ENCODE results near the gene RAF1. TPM values are rescaled to one million over a fixed set of nuclear protein-coding genes. Genes with fewer than 3 reads are reported as not detected.
A peak's percentile ranks its signal among the peaks of the same experiment; 100 is the strongest.
"Not testable (repeated sequence)": the region's sequence is repeated elsewhere in the genome, so short reads cannot be mapped to it uniquely, and the experiment has no call there.

Gene RAF1
- total RNA-seq, 1 donor from 2014 or later: 103 TPM

DNA sequence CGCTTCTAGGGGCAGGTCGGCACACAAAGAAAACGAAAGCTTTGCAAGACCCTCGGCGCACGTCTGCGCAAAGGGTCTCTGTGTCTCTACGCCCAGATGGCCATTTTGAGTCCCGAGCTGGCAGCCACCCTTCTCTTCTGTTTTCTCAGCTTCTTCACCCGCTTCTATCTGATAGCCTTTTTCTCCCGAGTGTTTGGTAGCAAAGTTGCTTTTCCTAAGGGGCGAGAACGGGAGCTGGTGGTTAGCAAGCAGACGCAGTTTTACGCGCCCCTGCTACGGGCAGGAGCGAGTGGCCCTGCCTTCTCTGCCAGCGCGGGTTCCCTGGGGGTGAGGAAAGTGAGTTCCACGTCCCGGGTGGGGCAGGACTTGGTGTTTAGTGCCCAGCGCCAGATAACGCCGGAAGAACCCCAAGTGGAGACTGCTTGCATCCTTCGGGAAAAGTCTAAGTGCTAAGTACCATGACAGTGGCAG is 110.0 kb downstream of the RAF1 start:
- Mint-ChIP-seq H3K4me3 (peak overlapping the region; percentile 82), H3K27ac (no peak overlapping the region), H3K27me3 (peaks cover 15% of the 10 kb centered on the region), H3K36me3 (ENCODE audit: low read depth) (peaks cover 5% of the 10 kb centered on the region), H3K4me1 (peaks cover 35% of the 10 kb centered on the region), H3K9me3 (no peaks in the 10 kb centered on the region)
- ChIA-PET POLR2A (no interaction called here), CTCF (interaction anchor here (1.0 kb wide), 1 partner anchor 166 kb away, joined by 4 read pairs; no protein-coding TSS in a partner anchor)
- TF ChIP-seq, protein P1, sequence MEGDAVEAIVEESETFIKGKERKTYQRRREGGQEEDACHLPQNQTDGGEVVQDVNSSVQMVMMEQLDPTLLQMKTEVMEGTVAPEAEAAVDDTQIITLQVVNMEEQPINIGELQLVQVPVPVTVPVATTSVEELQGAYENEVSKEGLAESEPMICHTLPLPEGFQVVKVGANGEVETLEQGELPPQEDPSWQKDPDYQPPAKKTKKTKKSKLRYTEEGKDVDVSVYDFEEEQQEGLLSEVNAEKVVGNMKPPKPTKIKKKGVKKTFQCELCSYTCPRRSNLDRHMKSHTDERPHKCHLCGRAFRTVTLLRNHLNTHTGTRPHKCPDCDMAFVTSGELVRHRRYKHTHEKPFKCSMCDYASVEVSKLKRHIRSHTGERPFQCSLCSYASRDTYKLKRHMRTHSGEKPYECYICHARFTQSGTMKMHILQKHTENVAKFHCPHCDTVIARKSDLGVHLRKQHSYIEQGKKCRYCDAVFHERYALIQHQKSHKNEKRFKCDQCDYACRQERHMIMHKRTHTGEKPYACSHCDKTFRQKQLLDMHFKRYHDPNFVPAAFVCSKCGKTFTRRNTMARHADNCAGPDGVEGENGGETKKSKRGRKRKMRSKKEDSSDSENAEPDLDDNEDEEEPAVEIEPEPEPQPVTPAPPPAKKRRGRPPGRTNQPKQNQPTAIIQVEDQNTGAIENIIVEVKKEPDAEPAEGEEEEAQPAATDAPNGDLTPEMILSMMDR (IDR thresholded peaks at IDR 0.05): no peak
- ATAC-seq (ENCODE audit: low read depth) (no peak), DNase-seq (peak; percentile 19)
- intact Hi-C loops (cut with micrococcal nuclease): no loop called here

DNA sequence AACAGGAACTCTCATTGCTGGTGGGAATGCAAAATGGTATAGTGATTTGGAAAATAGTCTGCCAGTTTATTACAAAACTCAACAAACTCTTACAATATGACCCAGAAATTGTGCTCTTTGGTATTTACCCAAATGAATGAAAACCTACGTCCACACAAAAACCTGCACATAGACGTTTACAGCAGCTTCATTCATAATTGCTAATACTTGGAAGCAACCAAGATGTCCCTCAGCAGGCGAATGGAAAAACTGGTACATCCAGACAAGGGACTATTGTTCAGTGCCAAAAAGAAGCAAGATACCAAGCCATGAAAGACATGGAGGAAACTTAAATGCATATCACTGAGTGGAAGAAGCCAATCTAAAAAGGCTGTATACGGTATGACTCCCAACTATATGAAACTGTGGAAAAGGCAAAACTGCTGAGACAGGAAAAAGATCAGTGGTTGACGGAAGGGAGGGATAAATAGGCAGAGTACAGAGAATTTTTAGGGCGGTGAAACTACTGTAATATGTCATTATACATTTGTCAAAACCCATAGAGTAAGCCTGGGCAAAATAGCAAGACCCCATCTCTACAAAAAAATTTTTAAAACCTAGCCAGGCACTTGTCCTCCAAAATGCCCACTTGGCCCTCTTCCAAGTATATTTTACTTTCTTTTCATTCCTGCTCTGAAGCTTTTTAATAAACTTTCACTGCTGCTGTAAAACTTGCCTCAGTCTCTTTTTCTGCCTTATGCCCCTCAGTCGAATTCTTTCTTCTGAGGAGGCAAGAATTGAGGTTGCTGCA is 113.8 kb downstream of the RAF1 start:
- Mint-ChIP-seq H3K4me1 (peaks cover 7% of the 10 kb centered on the region), H3K9me3 (no peaks in the 10 kb centered on the region), H3K4me3 (no peak overlapping the region), H3K36me3 (ENCODE audit: low read depth) (no peaks in the 10 kb centered on the region), H3K27ac (no peak overlapping the region), H3K27me3 (peaks cover 15% of the 10 kb centered on the region)
- TF ChIP-seq, protein P1 (IDR thresholded peaks at IDR 0.05): no peak
- ChIA-PET POLR2A (interaction anchor here (0.7 kb wide), 1 partner anchor 40 kb away, joined by 3 read pairs; no protein-coding TSS in a partner anchor), CTCF (no interaction called here)
- DNase-seq: no peak
- ATAC-seq (ENCODE audit: low read depth): no peak
- intact Hi-C loops (cut with micrococcal nuclease): no loop called here

DNA sequence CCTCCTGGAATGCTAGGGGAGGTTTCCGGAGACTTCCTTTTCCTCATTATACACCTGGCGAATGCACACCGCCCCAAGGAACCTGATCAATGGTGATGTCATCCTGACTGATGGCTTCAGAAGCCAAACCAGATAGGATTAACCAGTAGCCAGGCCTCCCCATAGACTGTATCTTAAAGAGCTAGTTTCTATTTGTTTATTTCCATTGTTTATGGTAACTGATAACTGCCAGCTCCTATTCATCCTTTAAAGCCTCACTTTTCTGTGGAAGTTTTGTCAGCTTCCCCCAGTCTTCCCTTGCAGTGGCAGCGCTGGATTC is 118.5 kb downstream of the RAF1 start, which contains the start of gene MKRN2OS:
Gene MKRN2OS, minus strand, starts transcription at position 27 of the 319 bp plus-strand sequence. CDS start 35 bp downstream, outside the sequence.
- ATAC-seq (ENCODE audit: low read depth) (no peak), DNase-seq (no peak)
- no peaks in the 10 kb centered on the region for H3K36me3 Mint-ChIP-seq (ENCODE audit: low read depth)
- H3K27me3 Mint-ChIP-seq: peaks cover 6% of the 10 kb centered on the region
- H3K27ac Mint-ChIP-seq: no peak within 1 kb of the TSS
- TF ChIP-seq, protein P1 (IDR thresholded peaks at IDR 0.05): no peak
- CTCF ChIA-PET: interaction anchor here (1.4 kb wide), 1 partner anchor 28 kb away, joined by 3 read pairs; no protein-coding TSS in a partner anchor
- H3K4me1 Mint-ChIP-seq: no peaks in the 10 kb centered on the region
- H3K9me3 Mint-ChIP-seq: no peaks in the 10 kb centered on the region
- no peak within 1 kb of the TSS for H3K4me3 Mint-ChIP-seq
- POLR2A ChIA-PET: interaction anchor here (1.3 kb wide), 1 partner anchor 62 kb away, joined by 3 read pairs; the partner anchor contains the start of gene TSEN2
- intact Hi-C loops (cut with micrococcal nuclease): no loop called here

DNA sequence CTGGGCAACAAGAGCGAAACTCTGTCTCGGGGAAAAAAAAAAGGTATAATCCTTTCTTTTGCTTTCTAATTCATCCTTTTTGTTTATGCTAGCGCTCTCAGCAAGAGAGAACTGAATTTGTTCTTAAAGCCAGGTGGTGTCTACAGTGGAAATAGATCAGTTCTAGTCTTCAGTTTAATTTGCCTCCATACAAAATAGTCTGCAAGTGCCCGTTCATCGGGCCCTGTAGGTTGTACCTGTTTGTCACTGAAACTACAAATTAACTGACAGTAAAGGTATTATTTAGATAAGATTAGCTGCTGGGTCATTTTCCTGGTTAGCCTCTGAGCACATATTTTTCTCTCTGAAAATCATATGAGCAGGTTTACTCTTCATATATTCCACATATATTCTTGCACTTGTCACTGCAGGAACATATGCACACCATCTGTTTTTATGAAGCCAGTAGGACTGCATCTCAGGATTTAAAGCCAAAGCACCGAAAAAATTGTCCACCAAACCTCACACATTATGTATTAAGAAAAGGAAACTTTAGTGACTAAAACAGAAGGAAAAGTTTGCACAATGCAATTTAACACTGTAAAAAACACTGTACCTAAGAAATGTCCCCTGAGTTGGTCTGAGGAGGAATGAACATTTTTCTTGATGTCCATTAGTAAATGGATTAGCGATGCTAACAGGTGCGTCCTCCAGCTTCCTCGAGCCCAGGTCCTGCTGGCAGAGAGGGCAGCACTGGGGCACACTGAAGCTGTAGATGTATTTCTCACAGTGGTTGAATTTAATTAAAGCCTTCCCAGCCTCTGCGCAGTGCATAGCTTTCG is 119.1 kb downstream of the RAF1 start:
- Mint-ChIP-seq H3K9me3 (no peaks in the 10 kb centered on the region), H3K4me3 (no peak overlapping the region), H3K36me3 (ENCODE audit: low read depth) (no peaks in the 10 kb centered on the region), H3K27me3 (peaks cover 2% of the 10 kb centered on the region), H3K4me1 (no peaks in the 10 kb centered on the region), H3K27ac (no peak overlapping the region)
- ChIA-PET CTCF (interaction anchor here (1.4 kb wide), 1 partner anchor 28 kb away, joined by 3 read pairs; no protein-coding TSS in a partner anchor), POLR2A (interaction anchor here (0.6 kb wide), 1 partner anchor 16 kb away, joined by 3 read pairs; no protein-coding TSS in a partner anchor)
- intact Hi-C loops (cut with micrococcal nuclease): loop anchor here (5.0 kb wide), 1 partner anchor 177 kb away; no protein-coding TSS in a partner anchor
- ATAC-seq (ENCODE audit: low read depth) (no peak), DNase-seq (no peak)
- TF ChIP-seq, protein P1 (IDR thresholded peaks at IDR 0.05): no peak

DNA sequence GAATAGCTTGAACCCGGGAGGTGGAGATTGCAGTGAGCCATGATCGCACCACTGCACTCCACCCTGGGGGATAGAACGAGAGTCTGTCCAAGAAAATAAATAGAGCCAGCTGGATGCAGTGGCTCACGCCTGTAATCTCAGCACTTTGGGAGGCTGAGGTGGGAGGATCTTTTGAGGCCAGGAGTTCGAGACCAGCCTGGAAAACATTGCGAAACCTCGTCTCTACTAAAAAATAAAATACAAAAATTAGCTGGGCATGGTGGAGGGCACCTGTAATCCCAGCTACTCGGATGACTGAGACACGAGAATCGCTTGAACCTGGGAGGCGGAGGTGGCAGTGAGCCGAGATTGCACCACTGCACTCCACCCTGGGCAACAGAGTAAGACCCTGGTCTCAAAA is 120.4 kb downstream of the RAF1 start:
- DNase-seq; H3K4me1 Mint-ChIP-seq; ATAC-seq (ENCODE audit: low read depth); H3K4me3 Mint-ChIP-seq; H3K27me3 Mint-ChIP-seq; POLR2A ChIA-PET; H3K27ac Mint-ChIP-seq; H3K36me3 Mint-ChIP-seq (ENCODE audit: low read depth); H3K9me3 Mint-ChIP-seq: not testable (repeated sequence)
- CTCF ChIA-PET: interaction anchor here (1.1 kb wide), 1 partner anchor 177 kb away, joined by 3 read pairs; no protein-coding TSS in a partner anchor
- intact Hi-C loops (cut with micrococcal nuclease): loop anchor here (5.0 kb wide), 1 partner anchor 179 kb away; no protein-coding TSS in a partner anchor
